Activated gamma-delta T cell treated with anti-CD3 and anti-CD28 coated beads, Interleukin-2, amount 50 U/mL, for 16 hours (primary cell): ENCODE results near the gene SKIC8.
"Not testable (repeated sequence)": the region's sequence is repeated elsewhere in the genome, so short reads cannot be mapped to it uniquely, and the experiment has no call there.

Experiments
- DNase-seq: peaks from one replicate; pipeline ENCODE4 v3.0.0-alpha.2; 2020; ENCODE audit warnings: low read depth

Gene SKIC8

GRCh38 chr15:78255421-78256043 is 43.9 kb downstream of the SKIC8 start:
- no peak for DNase-seq

GRCh38 chr15:78251136-78251535 is 48.3 kb downstream of the SKIC8 start:
- no peak for DNase-seq

GRCh38 chr15:78249131-78249530 is 50.3 kb downstream of the SKIC8 start:
- no peak for DNase-seq

GRCh38 chr15:78247911-78248310 is 51.5 kb downstream of the SKIC8 start:
- no peak for DNase-seq

- not testable (repeated sequence) for DNase-seq
These were observed 53.3 kb downstream of the SKIC8 start for GRCh38 chr15:78245976-78246620.

- DNase-seq = not testable (repeated sequence)
These were observed 54.0 kb downstream of the SKIC8 start for GRCh38 chr15:78245392-78245791.

- DNase-seq = no peak
These were observed 54.5 kb downstream of the SKIC8 start for GRCh38 chr15:78244893-78245292.

GRCh38 chr15:78244101-78244500 is 55.3 kb downstream of the SKIC8 start:
- DNase-seq = no peak

- DNase-seq = no peak
These were observed 55.9 kb downstream of the SKIC8 start for GRCh38 chr15:78243491-78243941.

GRCh38 chr15:78243058-78243457 is 56.4 kb downstream of the SKIC8 start:
- DNase-seq = no peak

- no peak for DNase-seq
These were observed 57.3 kb downstream of the SKIC8 start for GRCh38 chr15:78242128-78242527.

- peak; percentile 69 for DNase-seq
These were observed 58.4 kb downstream of the SKIC8 start for GRCh38 chr15:78241017-78241416.

GRCh38 chr15:78239811-78240210 is 59.6 kb downstream of the SKIC8 start:
- no peak for DNase-seq

- no peak for DNase-seq
These were observed 62.3 kb downstream of the SKIC8 start for GRCh38 chr15:78237146-78237545.

- DNase-seq = no peak
These were observed 62.9 kb downstream of the SKIC8 start for GRCh38 chr15:78236491-78236890.

- no peak for DNase-seq
These were observed 64.8 kb downstream of the SKIC8 start, which contains the start of gene ACSBG1 for GRCh38 chr15:78234515-78235040. Gene ACSBG1 (minus strand): TSS chr15:78234565. CDS start chr15:78234501, 64 bp downstream.

- DNase-seq = no peak
These were observed 65.9 kb downstream of the SKIC8 start for GRCh38 chr15:78233496-78233895.
